Common myeloid progenitor, CD34-positive (primary cell): ENCODE results near the gene DTNB.

Experiments
- CTCF ChIA-PET: fragments of 350-600 bp; sonication (Branson Sonifier 250); formaldehyde crosslinking; loops from one replicate; lab custom pipeline; 2021; ENCODE audit warnings: antibody characterized with exemption; lab: Charles Lee
- POLR2A ChIA-PET: fragments of 350-600 bp; sonication (Branson Sonifier 250); formaldehyde crosslinking; loops from one replicate; lab custom pipeline; 2021; ENCODE audit warnings: antibody characterized with exemption; lab: Charles Lee
- DNase-seq, 3 donors: peaks; one replicate each; pipeline versions ENCODE4 v3.0.0 to v3.0.0-alpha.2; 2013
- H3K27ac ChIP-seq, 2 experiments: 1 replicate in 1 of 2; 2 replicates in 1 of 2; pipeline ENCODE4 v1.7.0; 2013; ENCODE audit warnings: inconsistent platforms in 2 of 2, low read length in 2 of 2, mild to moderate bottlenecking in 2 of 2, low read depth in 1 of 2, moderate library complexity in 1 of 2; ENCODE audit not compliant: severe bottlenecking in 2 of 2, insufficient read depth in 1 of 2, poor library complexity in 1 of 2
- H3K27me3 ChIP-seq, 5 experiments: replicated peaks in 2 of 5; 1 replicate in 3 of 5; 2 replicates in 2 of 5; pipeline versions ENCODE4 v1.6.1 to v1.7.0; 2013; ENCODE audit warnings: low read length in 4 of 5, mild to moderate bottlenecking in 2 of 5, moderate library complexity in 2 of 5, inconsistent platforms in 1 of 5; ENCODE audit not compliant: insufficient read depth in 5 of 5, control insufficient read depth in 4 of 5
- H3K36me3 ChIP-seq, 4 experiments: 1 replicate in 2 of 4; 2 replicates in 2 of 4; pipeline versions ENCODE4 v1.6.1 to v1.7.0; 2013; ENCODE audit warnings: low read length in 3 of 4, control low read depth in 1 of 4, mild to moderate bottlenecking in 1 of 4; ENCODE audit not compliant: control insufficient read depth in 4 of 4, insufficient read depth in 4 of 4
- H3K4me1 ChIP-seq, 4 experiments: 1 replicate in 3 of 4; 2 replicates in 1 of 4; pipeline versions ENCODE4 v1.6.1 to v1.7.1; 2013; ENCODE audit warnings: low read length in 3 of 4, mild to moderate bottlenecking in 3 of 4, control low read depth in 1 of 4, inconsistent platforms in 1 of 4, moderate library complexity in 1 of 4; ENCODE audit not compliant: control insufficient read depth in 4 of 4, insufficient read depth in 4 of 4; ENCODE audit errors: control extremely low read depth in 1 of 4
- H3K4me3 ChIP-seq, 7 experiments: 1 replicate in 4 of 7; 2 replicates in 3 of 7; pipeline versions ENCODE4 v1.5.1 to v1.7.0; 2013; ENCODE audit warnings: mild to moderate bottlenecking in 7 of 7, low read length in 6 of 7, moderate library complexity in 6 of 7, inconsistent platforms in 2 of 7, low read depth in 2 of 7, control low read depth in 1 of 7; ENCODE audit not compliant: insufficient read depth in 4 of 7, control insufficient read depth in 1 of 7; ENCODE audit errors: extremely low read depth in 1 of 7
- H3K9me3 ChIP-seq, 5 experiments: 1 replicate in 4 of 5; 2 replicates in 1 of 5; pipeline versions ENCODE4 v1.6.1 to v1.7.1; 2013; ENCODE audit warnings: low read length in 4 of 5, mild to moderate bottlenecking in 2 of 5, inconsistent platforms in 1 of 5, low read depth in 1 of 5, moderate library complexity in 1 of 5; ENCODE audit not compliant: control insufficient read depth in 4 of 5, insufficient read depth in 2 of 5; ENCODE audit errors: control extremely low read depth in 1 of 5
- WGBS: methylation state at CpG from one replicate; pipeline ENCODE4 v1.1.5; 2013; ENCODE audit not compliant: insufficient coverage; 5-methylcytosine and 5-hydroxymethylcytosine counted together

The DTNB gene

GRCh38 chr2:25377822-25378421 is 295.5 kb downstream of the DTNB start:
- Histone ChIP-seq H3K27ac (no peak overlapping the region), H3K4me1 (peaks cover 0 to 34% (median 22%) of the 10 kb centered on the region in 4 experiments), H3K4me3 (peak overlapping the region in 1 of 7 experiments; percentile 37), H3K9me3 (no peaks in the 10 kb centered on the region), H3K27me3 (no peaks in the 10 kb centered on the region), H3K36me3 (peaks cover 0 to 4% (median 0%) of the 10 kb centered on the region in 4 experiments)
- CTCF ChIA-PET = interaction anchor here (0.8 to 4.9 kb wide), 8 partner anchors 14 to 189 kb away, joined by 3 to 24 read pairs (median 3); partner anchors contain the start of gene DNMT3A
- POLR2A ChIA-PET = no interaction called here
- WGBS = 84% methylated on average over 12 of the region's 22 CpGs
- no peak for DNase-seq

- Histone ChIP-seq H3K9me3 (no peaks in the 10 kb centered on the region), H3K27ac (no peak overlapping the region), H3K27me3 (no peaks in the 10 kb centered on the region), H3K4me3 (peak overlapping the region in 4 of 7 experiments; percentile 2 to 58 (median 52)), H3K4me1 (peaks cover 0 to 34% (median 22%) of the 10 kb centered on the region in 4 experiments), H3K36me3 (peaks cover 0 to 4% (median 0%) of the 10 kb centered on the region in 4 experiments)
- DNase-seq = peak; percentile 90 to 96 (median 96)
- WGBS = 18% methylated on average over 46 of the region's 52 CpGs
- ChIA-PET POLR2A (interaction anchor here (0.7 to 2.0 kb wide), 2 partner anchors 15 to 26 kb away, joined by 3 to 9 read pairs; no protein-coding TSS in a partner anchor), CTCF (interaction anchor here (0.6 to 4.9 kb wide), 18 partner anchors 9 to 215 kb away, joined by 3 to 24 read pairs (median 4); partner anchors contain the start of gene DNMT3A)
These were observed 296.4 kb downstream of the DTNB start for GRCh38 chr2:25376750-25377621.

GRCh38 chr2:25375989-25376545 is 297.3 kb downstream of the DTNB start:
- ChIA-PET POLR2A (interaction anchor here (0.7 to 2.0 kb wide), 2 partner anchors 14 to 27 kb away, joined by 3 to 9 read pairs; no protein-coding TSS in a partner anchor), CTCF (interaction anchor here (0.6 to 4.9 kb wide), 21 partner anchors 8 to 216 kb away, joined by 3 to 24 read pairs (median 4); partner anchors contain the start of gene DNMT3A)
- DNase-seq = no peak
- Histone ChIP-seq H3K27me3 (no peaks in the 10 kb centered on the region), H3K4me3 (peak overlapping the region in 2 of 7 experiments; percentile 2 to 58), H3K9me3 (no peaks in the 10 kb centered on the region), H3K27ac (no peak overlapping the region), H3K4me1 (peaks cover 0 to 34% (median 22%) of the 10 kb centered on the region in 4 experiments), H3K36me3 (peaks cover 0 to 4% (median 0%) of the 10 kb centered on the region in 4 experiments)
- WGBS = 89% methylated on average over 16 of the region's 16 CpGs

GRCh38 chr2:25375371-25375988 is 297.9 kb downstream of the DTNB start:
- peak in 2 of 3 donors; percentile 17 to 32 for DNase-seq
- POLR2A ChIA-PET = interaction anchor here (2.0 kb wide), 1 partner anchor 13 kb away, joined by 9 read pairs; no protein-coding TSS in a partner anchor
- WGBS = 84% methylated on average over 16 of the region's 17 CpGs
- Histone ChIP-seq H3K9me3 (no peaks in the 10 kb centered on the region), H3K4me3 (no peak overlapping the region), H3K27ac (no peak overlapping the region), H3K27me3 (no peaks in the 10 kb centered on the region), H3K4me1 (peaks cover 0 to 34% (median 22%) of the 10 kb centered on the region in 4 experiments), H3K36me3 (peaks cover 0 to under 1% (median 0%) of the 10 kb centered on the region in 4 experiments)
- CTCF ChIA-PET = interaction anchor here (0.7 to 4.9 kb wide), 16 partner anchors 7 to 191 kb away, joined by 3 to 24 read pairs (median 4); no protein-coding TSS in a partner anchor

GRCh38 chr2:25374827-25375226 is 298.6 kb downstream of the DTNB start:
- peaks cover 0 to 34% (median 22%) of the 10 kb centered on the region in 4 experiments for H3K4me1 ChIP-seq
- no peak for DNase-seq
- no peaks in the 10 kb centered on the region for H3K9me3 ChIP-seq
- no peak overlapping the region for H3K4me3 ChIP-seq
- ChIA-PET CTCF (interaction anchor here (1.1 to 4.9 kb wide), 8 partner anchors 9 to 192 kb away, joined by 3 to 24 read pairs (median 6); no protein-coding TSS in a partner anchor), POLR2A (interaction anchor here (2.0 kb wide), 1 partner anchor 13 kb away, joined by 9 read pairs; no protein-coding TSS in a partner anchor)
- no peak overlapping the region for H3K27ac ChIP-seq
- WGBS = 96% methylated on average over 3 of the region's 5 CpGs
- no peaks in the 10 kb centered on the region for H3K36me3 ChIP-seq
- H3K27me3 ChIP-seq = no peaks in the 10 kb centered on the region

GRCh38 chr2:25374411-25374810 is 299.0 kb downstream of the DTNB start:
- Histone ChIP-seq H3K27ac (no peak overlapping the region), H3K9me3 (no peaks in the 10 kb centered on the region), H3K4me1 (peaks cover 0 to 34% (median 22%) of the 10 kb centered on the region in 4 experiments), H3K4me3 (no peak overlapping the region), H3K27me3 (no peaks in the 10 kb centered on the region), H3K36me3 (no peaks in the 10 kb centered on the region)
- no peak for DNase-seq
- ChIA-PET POLR2A (no interaction called here), CTCF (interaction anchor here (1.1 to 4.9 kb wide), 3 partner anchors 9 to 192 kb away, joined by 3 to 20 read pairs (median 18); no protein-coding TSS in a partner anchor)
- 100% methylated on average over 4 of the region's 4 CpGs for WGBS
